SK-N-SH treated with all-trans-retinoic acid at 6 μM for 48 hours (cell line): ENCODE results near the gene ZMYND19.

Experiments used
- ATAC-seq: fragments of 200-7000 bp; cut with Tn5 transposase; 3 replicates; pipeline ENCODE4 v1.9.1; 2020; ENCODE audit warnings: mild to moderate bottlenecking, moderate library complexity
- ARNTL ChIP-seq: fragments of 450-650 bp; formaldehyde crosslinking; IDR thresholded peaks from 2 replicates; pipeline ENCODE4 v1.5.0; 2020; ENCODE audit warnings: low read depth, mild to moderate bottlenecking, moderate library complexity, borderline replicate concordance
- BACH2 ChIP-seq: fragments of 250-450 bp; sonication (Bioruptor Pico); IDR thresholded peaks from 2 replicates; pipeline ENCODE4 v1.9.0; 2021; ENCODE audit warnings: mild to moderate bottlenecking, borderline replicate concordance
- CREB5 ChIP-seq: fragments of 250-450 bp; sonication (Bioruptor Pico); IDR thresholded peaks from 2 replicates; pipeline ENCODE4 v1.5.1; 2020; ENCODE audit warnings: low read depth, mild to moderate bottlenecking, moderate library complexity
- CSRNP3 ChIP-seq: fragments of 250-450 bp; sonication (Bioruptor Pico); IDR thresholded peaks from 2 replicates; pipeline ENCODE4 v1.5.1; 2021; ENCODE audit warnings: mild to moderate bottlenecking, moderate library complexity
- ESRRG ChIP-seq: fragments of 250-450 bp; sonication (Bioruptor Pico); IDR thresholded peaks from 2 replicates; pipeline ENCODE4 v1.6.1; 2021; ENCODE audit warnings: mild to moderate bottlenecking
- GLIS3 ChIP-seq: fragments of 250-450 bp; sonication (Bioruptor Pico); IDR thresholded peaks from 2 replicates; pipeline ENCODE4 v1.5.0; 2020; ENCODE audit warnings: mild to moderate bottlenecking, moderate library complexity
- ISL1 ChIP-seq: fragments of 250-450 bp; sonication (Bioruptor Pico); IDR thresholded peaks from 2 replicates; pipeline ENCODE4 v2.1.2; 2022; ENCODE audit warnings: mild to moderate bottlenecking, moderate library complexity
- OSR1 ChIP-seq: fragments of 250-450 bp; sonication (Bioruptor Pico); IDR thresholded peaks from 2 replicates; pipeline ENCODE4 v1.8.0; 2022; ENCODE audit warnings: moderate library complexity, mild to moderate bottlenecking, inconsistent platforms
- PATZ1 ChIP-seq: fragments of 250-450 bp; sonication (Bioruptor Pico); IDR thresholded peaks from 2 replicates; pipeline ENCODE4 v1.8.0; 2020; ENCODE audit warnings: mild to moderate bottlenecking, moderate library complexity, borderline replicate concordance
- POU6F1 ChIP-seq: fragments of 250-450 bp; sonication (Bioruptor Pico); IDR thresholded peaks from 2 replicates; pipeline ENCODE4 v1.8.0; 2021; ENCODE audit warnings: low read depth, mild to moderate bottlenecking, moderate library complexity, borderline replicate concordance
- PPARA ChIP-seq: fragments of 250-450 bp; sonication (Bioruptor Pico); IDR thresholded peaks from 2 replicates; pipeline ENCODE4 v1.5.0; 2020; ENCODE audit warnings: mild to moderate bottlenecking, borderline replicate concordance
- SNAI2 ChIP-seq: fragments of 250-450 bp; sonication (Bioruptor Pico); IDR thresholded peaks from 2 replicates; pipeline ENCODE4 v1.5.0; 2020; ENCODE audit warnings: mild to moderate bottlenecking, moderate library complexity
- TCF4 ChIP-seq: fragments of 250-450 bp; sonication (Bioruptor Pico); IDR thresholded peaks from 2 replicates; pipeline ENCODE4 v1.8.0; 2021; ENCODE audit warnings: mild to moderate bottlenecking, moderate library complexity, borderline replicate concordance
- TSHZ2 ChIP-seq: fragments of 250-450 bp; sonication (Bioruptor Pico); IDR thresholded peaks from 2 replicates; pipeline ENCODE4 v1.5.0; 2020; ENCODE audit warnings: mild to moderate bottlenecking, moderate library complexity
- ZC3H10 ChIP-seq: fragments of 250-450 bp; sonication (Bioruptor Pico); IDR thresholded peaks from 2 replicates; pipeline ENCODE4 v1.5.1; 2021; ENCODE audit warnings: mild to moderate bottlenecking, moderate library complexity
- ZFP3 ChIP-seq: fragments of 250-450 bp; sonication (Bioruptor Pico); IDR thresholded peaks from 2 replicates; pipeline ENCODE4 v1.5.0; 2020; ENCODE audit warnings: mild to moderate bottlenecking, moderate library complexity
- ZFP30 ChIP-seq: fragments of 450-650 bp; formaldehyde crosslinking; IDR thresholded peaks from 2 replicates; pipeline ENCODE4 v1.5.0; 2022; ENCODE audit warnings: mild to moderate bottlenecking, moderate library complexity
- ZNF70 ChIP-seq: fragments of 450-650 bp; formaldehyde crosslinking; IDR thresholded peaks from 2 replicates; pipeline ENCODE4 v1.5.0; 2020; ENCODE audit warnings: mild to moderate bottlenecking, moderate library complexity
- ZNF8 ChIP-seq: fragments of 450-650 bp; formaldehyde crosslinking; IDR thresholded peaks from 2 replicates; pipeline ENCODE4 v1.5.0; 2020; ENCODE audit warnings: mild to moderate bottlenecking, moderate library complexity

ZMYND19 gene

GRCh38 chr9:137618105-137619067, 28.1 kb upstream of the ZMYND19 start, which contains the start of gene EHMT1:
Gene EHMT1, plus strand, starts transcription at chr9:137619005. Its CDS starts 24 bp downstream, at chr9:137619029.
- peak; percentile 75 for ATAC-seq
- no peak for TF ChIP-seq ZFP30 (CRISPR knock-in tag)
- TF ChIP-seq GLIS3 (CRISPR knock-in tag): 0 out of 2 replicates have a peak, but pooled peaks have one; percentile 68

- ATAC-seq: no peak
- TF ChIP-seq ESRRG (CRISPR knock-in tag) (no peak), PATZ1 (CRISPR knock-in tag) (no peak), ZC3H10 (CRISPR knock-in tag) (no peak), POU6F1 (no peak), TCF4 (no peak), SNAI2 (CRISPR knock-in tag) (no peak), ZNF70 (CRISPR knock-in tag) (no peak), TSHZ2 (CRISPR knock-in tag) (no peak), ISL1 (CRISPR knock-in tag) (no peak), GLIS3 (CRISPR knock-in tag) (no peak), CSRNP3 (CRISPR knock-in tag) (no peak), ZFP30 (CRISPR knock-in tag) (no peak), CREB5 (CRISPR knock-in tag) (no peak), PPARA (CRISPR knock-in tag) (no peak), ZFP3 (CRISPR knock-in tag) (no peak), ARNTL (CRISPR knock-in tag) (no peak), ZNF8 (CRISPR knock-in tag) (no peak), BACH2 (CRISPR knock-in tag) (no peak), OSR1 (CRISPR knock-in tag) (no peak)
Measured at GRCh38 chr9:137615387-137615871, 25.1 kb upstream of the ZMYND19 start.
